GM12874 (cell line): ENCODE results near the gene KSR1.

ENCODE experiments used
- TF ChIP-seq, protein P1 (sequence below): IDR thresholded peaks from 2 replicates; pipeline ENCODE4 v1.5.1; 2011; ENCODE audit warnings: low read depth, mild to moderate bottlenecking, control low read depth, low read length, moderate library complexity; ENCODE audit not compliant: insufficient read depth

The KSR1 gene

DNA sequence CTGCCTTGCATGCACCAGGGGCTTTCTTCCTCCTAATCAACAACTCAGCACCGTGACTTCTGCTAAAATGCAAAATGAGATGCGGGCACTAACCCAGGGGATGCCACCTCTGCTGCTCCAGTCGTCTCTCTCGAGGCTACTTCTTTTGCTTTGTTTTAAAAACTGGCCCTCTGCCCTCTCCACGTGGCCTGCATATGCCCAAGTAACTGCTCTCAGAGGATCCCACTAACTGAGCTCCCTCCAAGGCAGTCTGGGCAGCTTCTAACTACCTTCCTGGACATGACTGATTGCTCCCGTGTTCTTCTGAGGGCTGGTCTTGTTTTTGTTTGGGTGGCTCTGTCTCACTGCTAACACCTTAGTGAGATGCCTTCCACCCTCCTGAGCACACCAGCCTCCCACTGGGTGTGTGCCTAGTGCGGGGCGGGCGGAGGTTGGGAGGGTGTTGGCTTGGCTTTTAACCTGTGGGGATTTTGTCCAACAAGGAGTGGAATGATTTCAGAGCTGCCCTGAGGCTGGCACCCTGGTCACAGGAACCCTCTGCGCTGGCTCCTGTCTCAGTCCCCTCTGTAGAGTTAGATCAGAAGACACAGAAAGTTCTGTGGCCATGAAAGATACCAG lies 165.8 kb downstream of the KSR1 start:
- TF ChIP-seq, protein P1, sequence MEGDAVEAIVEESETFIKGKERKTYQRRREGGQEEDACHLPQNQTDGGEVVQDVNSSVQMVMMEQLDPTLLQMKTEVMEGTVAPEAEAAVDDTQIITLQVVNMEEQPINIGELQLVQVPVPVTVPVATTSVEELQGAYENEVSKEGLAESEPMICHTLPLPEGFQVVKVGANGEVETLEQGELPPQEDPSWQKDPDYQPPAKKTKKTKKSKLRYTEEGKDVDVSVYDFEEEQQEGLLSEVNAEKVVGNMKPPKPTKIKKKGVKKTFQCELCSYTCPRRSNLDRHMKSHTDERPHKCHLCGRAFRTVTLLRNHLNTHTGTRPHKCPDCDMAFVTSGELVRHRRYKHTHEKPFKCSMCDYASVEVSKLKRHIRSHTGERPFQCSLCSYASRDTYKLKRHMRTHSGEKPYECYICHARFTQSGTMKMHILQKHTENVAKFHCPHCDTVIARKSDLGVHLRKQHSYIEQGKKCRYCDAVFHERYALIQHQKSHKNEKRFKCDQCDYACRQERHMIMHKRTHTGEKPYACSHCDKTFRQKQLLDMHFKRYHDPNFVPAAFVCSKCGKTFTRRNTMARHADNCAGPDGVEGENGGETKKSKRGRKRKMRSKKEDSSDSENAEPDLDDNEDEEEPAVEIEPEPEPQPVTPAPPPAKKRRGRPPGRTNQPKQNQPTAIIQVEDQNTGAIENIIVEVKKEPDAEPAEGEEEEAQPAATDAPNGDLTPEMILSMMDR: no peak

DNA sequence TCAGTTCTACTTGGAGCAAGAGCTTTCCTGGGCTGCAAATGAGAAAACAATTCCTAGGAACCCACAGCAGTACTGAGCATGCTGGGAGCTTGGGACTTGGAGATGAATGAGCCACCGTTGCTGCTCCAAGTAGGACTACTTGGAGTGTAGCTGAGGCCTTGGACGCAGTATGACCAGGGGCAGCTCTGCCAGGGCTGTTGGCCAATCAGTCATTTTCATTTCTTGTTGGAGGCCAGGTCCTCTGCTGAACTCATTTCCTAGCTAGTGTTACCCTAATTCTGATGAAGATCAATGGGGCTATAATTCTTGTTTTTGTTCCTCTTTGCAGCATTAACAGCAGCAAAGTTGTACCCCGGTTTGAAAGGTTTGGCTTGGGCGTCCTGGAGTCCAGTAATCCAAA lies 166.7 kb downstream of the KSR1 start:
- TF ChIP-seq, protein P1: no peak

DNA sequence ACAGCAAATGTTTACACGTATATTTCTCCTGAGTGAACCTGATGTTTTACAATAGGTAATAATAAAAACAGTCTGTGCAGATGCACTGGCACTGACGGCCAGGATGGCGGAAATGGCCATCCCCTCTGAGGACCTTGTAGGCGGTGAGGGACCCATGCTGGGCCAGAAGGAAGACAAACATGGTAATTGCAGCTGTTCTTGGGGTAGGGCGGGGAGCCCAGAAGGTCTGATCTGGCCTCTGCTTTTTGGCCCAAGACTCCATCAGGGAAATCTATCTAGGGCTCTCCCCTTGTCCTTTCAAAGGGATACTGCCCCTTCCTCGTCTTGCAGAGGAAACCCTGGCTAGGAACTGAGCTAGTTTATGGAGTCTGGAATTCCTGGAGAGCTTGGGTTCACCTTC lies 167.4 kb downstream of the KSR1 start:
- TF ChIP-seq, protein P1: no peak

DNA sequence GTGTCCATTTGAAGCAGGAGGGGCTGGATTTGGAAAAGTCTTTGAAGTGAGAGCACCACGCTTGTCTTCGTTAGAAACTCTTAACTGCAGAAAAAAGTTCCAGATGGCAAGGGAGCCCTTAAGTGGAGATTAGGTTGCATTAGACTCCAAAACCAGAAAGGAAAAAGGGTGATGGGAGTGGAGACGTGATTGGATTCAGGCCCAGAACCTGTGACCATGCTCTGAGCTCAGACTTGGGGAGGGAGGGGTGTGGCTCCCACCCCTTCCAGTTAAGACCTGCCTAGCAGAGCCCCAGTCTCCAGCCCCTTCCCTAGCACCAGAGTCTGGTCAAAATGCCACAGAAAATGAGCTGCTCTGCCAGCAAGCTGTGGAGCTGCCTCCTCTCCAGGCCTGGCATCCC lies 168.3 kb downstream of the KSR1 start:
- TF ChIP-seq, protein P1: no peak

DNA sequence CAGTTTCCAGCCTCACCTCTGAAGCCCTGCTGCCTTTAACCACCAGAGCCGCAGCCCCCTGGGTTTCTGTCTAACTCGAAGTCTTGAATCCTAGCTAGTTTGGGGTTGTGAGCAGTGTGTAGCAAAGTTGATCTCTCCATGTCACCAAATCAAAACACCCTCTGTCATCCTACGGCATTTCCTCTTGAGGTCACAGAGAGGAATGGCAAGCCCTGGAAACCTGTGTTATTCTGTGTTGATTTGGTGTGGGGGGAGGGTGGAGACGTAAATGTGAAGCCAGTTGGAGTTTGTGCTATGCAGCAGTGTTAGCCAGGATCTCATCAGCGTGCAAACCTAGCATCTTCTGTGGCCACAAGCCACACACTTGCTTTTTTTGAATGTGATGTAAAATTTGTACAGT lies 169.6 kb downstream of the KSR1 start:
- TF ChIP-seq, protein P1: no peak

DNA sequence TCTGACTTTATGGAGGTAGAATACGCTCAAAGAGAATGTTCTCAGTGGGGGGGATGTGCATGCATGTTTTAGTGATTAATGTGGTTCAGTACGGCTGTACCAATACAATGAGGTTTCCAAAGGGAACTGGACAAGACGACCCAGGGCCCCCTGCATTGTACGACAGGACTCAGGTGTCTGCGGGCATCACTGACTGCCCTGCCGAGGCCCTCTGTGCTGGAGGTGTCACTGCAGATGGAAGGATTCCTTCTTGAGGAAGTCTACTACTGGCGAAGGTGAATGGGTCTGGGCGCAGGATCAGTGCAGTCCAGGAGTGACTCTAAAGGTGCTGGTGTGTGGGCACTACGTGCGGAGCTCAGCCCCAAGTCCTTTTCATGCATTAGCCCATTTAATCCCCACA lies 171.3 kb downstream of the KSR1 start:
- TF ChIP-seq, protein P1: no peak

DNA sequence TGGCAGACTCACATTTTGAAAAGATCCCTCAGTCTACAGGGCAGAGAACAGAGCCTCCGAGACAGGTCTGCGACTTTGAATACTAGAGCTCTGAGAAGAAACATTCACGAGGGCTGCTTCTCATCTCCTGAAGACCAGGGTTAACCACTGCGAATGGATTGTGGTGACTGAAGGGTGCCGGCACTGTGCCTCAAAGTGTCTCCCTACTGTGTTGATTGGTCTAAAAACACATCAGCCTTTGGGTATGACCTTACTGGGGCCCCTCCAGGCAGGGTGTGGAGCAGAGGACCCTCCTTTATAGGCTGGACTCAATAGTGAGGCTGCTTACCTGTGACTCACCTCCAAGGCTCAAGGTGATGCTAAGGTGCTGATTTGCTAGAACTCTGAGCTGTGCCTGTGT lies 172.1 kb downstream of the KSR1 start:
- TF ChIP-seq, protein P1: no peak
